Mucosa of rectum (tissue), 2 donors: Measurements from ENCODE around the gene SNX33.
"Not testable (repeated sequence)": the region's sequence is repeated elsewhere in the genome, so short reads cannot be mapped to it uniquely, and the experiment has no call there.

Experiments used
- H3K27ac ChIP-seq, 2 donors: one replicate each; pipeline ENCODE4 v1.7.0; 2013; ENCODE audit warnings: inconsistent platforms in 2 of 2, low read depth in 2 of 2, low read length in 2 of 2
- H3K27me3 ChIP-seq, 2 donors: one replicate each; pipeline ENCODE4 v1.7.0; 2013; ENCODE audit warnings: low read length in 2 of 2; ENCODE audit not compliant: control insufficient read depth in 2 of 2, insufficient read depth in 2 of 2
- H3K36me3 ChIP-seq, 2 donors: one replicate each; pipeline ENCODE4 v1.7.0; 2013; ENCODE audit warnings: low read length in 2 of 2; ENCODE audit not compliant: control insufficient read depth in 2 of 2, insufficient read depth in 2 of 2
- H3K4me1 ChIP-seq, 2 donors: one replicate each; pipeline ENCODE4 v1.7.0; 2013; ENCODE audit warnings: low read length in 2 of 2, mild to moderate bottlenecking in 1 of 2; ENCODE audit not compliant: control insufficient read depth in 2 of 2, insufficient read depth in 2 of 2
- H3K4me3 ChIP-seq, 2 donors: one replicate each; pipeline ENCODE4 v1.7.0; 2013; ENCODE audit warnings: low read length in 2 of 2
- H3K9ac ChIP-seq, 2 donors: one replicate each; pipeline ENCODE4 v1.7.0; 2013; ENCODE audit warnings: low read length in 2 of 2, low read depth in 1 of 2, mild to moderate bottlenecking in 1 of 2
- H3K9me3 ChIP-seq, 2 donors: one replicate each; pipeline ENCODE4 v1.7.0; 2013; ENCODE audit warnings: low read length in 2 of 2; ENCODE audit not compliant: control insufficient read depth in 2 of 2
- donor health status: healthy.
- donor health status: Normal muscosa, but diverticular disease.

SNX33 gene

GRCh38 chr15:75622505-75622904 lies 25.2 kb upstream of the SNX33 start:
- Histone ChIP-seq H3K4me3 (no peak overlapping the region), H3K9me3 (no peaks in the 10 kb centered on the region), H3K27ac (no peak overlapping the region), H3K4me1 (peaks cover 5 to 13% of the 10 kb centered on the region in 2 donors), H3K36me3 (peaks cover 6 to 11% of the 10 kb centered on the region in 2 donors), H3K27me3 (no peaks in the 10 kb centered on the region), H3K9ac (no peak overlapping the region)

- H3K9ac ChIP-seq: peak within 1 kb of the TSS; percentile 93 to 96
Observed at GRCh38 chr15:75625542-75626347, 22.0 kb upstream of the SNX33 start, which contains the start of gene SNUPN. SNUPN (minus strand) TSS chr15:75625725; CDS start chr15:75621051, 4,674 bp downstream.

GRCh38 chr15:75631935-75632334 lies 15.8 kb upstream of the SNX33 start:
- no peaks in the 10 kb centered on the region for H3K9me3 ChIP-seq
- no peak overlapping the region for H3K9ac ChIP-seq
- H3K36me3 ChIP-seq: no peaks in the 10 kb centered on the region
- H3K4me3 ChIP-seq: no peak overlapping the region
- H3K27ac ChIP-seq: no peak overlapping the region
- H3K4me1 ChIP-seq: no peaks in the 10 kb centered on the region
- H3K27me3 ChIP-seq: no peaks in the 10 kb centered on the region

More at GRCh38 chr15:75625542-75626347, 22.0 kb upstream of the SNX33 start, which contains the start of gene SNUPN:
- H3K4me3 ChIP-seq: peak within 1 kb of the TSS; percentile 90 to 99
- no peaks in the 10 kb centered on the region for H3K36me3 ChIP-seq
- H3K9me3 ChIP-seq: no peaks in the 10 kb centered on the region
- H3K4me1 ChIP-seq: peaks cover 5% of the 10 kb centered on the region in 2 donors
- peak within 1 kb of the TSS; percentile 96 to 97 for H3K27ac ChIP-seq
- H3K27me3 ChIP-seq: no peaks in the 10 kb centered on the region

- H3K27ac ChIP-seq, H3K9me3 ChIP-seq, H3K36me3 ChIP-seq, H3K9ac ChIP-seq, H3K4me3 ChIP-seq, H3K27me3 ChIP-seq: not testable (repeated sequence)
- peaks cover 14 to 16% of the 10 kb centered on the region in 2 donors for H3K4me1 ChIP-seq
Observed at GRCh38 chr15:75633922-75634321, 13.8 kb upstream of the SNX33 start.

GRCh38 chr15:75636026-75636425 lies 11.7 kb upstream of the SNX33 start:
- Histone ChIP-seq H3K9me3 (no peaks in the 10 kb centered on the region), H3K36me3 (peaks cover 0 to 5% of the 10 kb centered on the region in 2 donors), H3K4me1 (peaks cover 21 to 22% of the 10 kb centered on the region in 2 donors), H3K4me3 (no peak overlapping the region), H3K27me3 (no peaks in the 10 kb centered on the region), H3K27ac (no peak overlapping the region), H3K9ac (no peak overlapping the region)

GRCh38 chr15:75637245-75638009 lies 10.3 kb upstream of the SNX33 start:
- Histone ChIP-seq H3K4me1 (peaks cover 21 to 22% of the 10 kb centered on the region in 2 donors), H3K9me3 (no peaks in the 10 kb centered on the region), H3K27me3 (no peaks in the 10 kb centered on the region), H3K27ac (no peak overlapping the region), H3K9ac (peak overlapping the region in 1 of 2 donors; percentile 32), H3K36me3 (peaks cover 0 to 5% of the 10 kb centered on the region in 2 donors), H3K4me3 (peak overlapping the region in 1 of 2 donors; percentile 9)

GRCh38 chr15:75639191-75639708 lies 8.5 kb upstream of the SNX33 start:
- H3K27ac ChIP-seq: peak overlapping the region; percentile 96 to 99
- peaks cover 21 to 22% of the 10 kb centered on the region in 2 donors for H3K4me1 ChIP-seq
- H3K9me3 ChIP-seq: no peaks in the 10 kb centered on the region
- H3K36me3 ChIP-seq: peaks cover 0 to 5% of the 10 kb centered on the region in 2 donors
- peak overlapping the region; percentile 94 to 99 for H3K9ac ChIP-seq
- peak overlapping the region; percentile 95 to 97 for H3K4me3 ChIP-seq
- no peaks in the 10 kb centered on the region for H3K27me3 ChIP-seq

- Histone ChIP-seq H3K27me3 (no peaks in the 10 kb centered on the region), H3K36me3 (peaks cover 0 to 5% of the 10 kb centered on the region in 2 donors), H3K9ac (peak within 1 kb of the TSS; percentile 94 to 99), H3K4me3 (peak within 1 kb of the TSS; percentile 95 to 97), H3K9me3 (no peaks in the 10 kb centered on the region), H3K27ac (peak within 1 kb of the TSS; percentile 96 to 99), H3K4me1 (peaks cover 21 to 22% of the 10 kb centered on the region in 2 donors)
Observed at GRCh38 chr15:75639709-75640482, 7.8 kb upstream of the SNX33 start, which contains the start of gene IMP3. IMP3 (minus strand) TSS chr15:75640224; CDS start chr15:75640168, 56 bp downstream.

GRCh38 chr15:75640483-75641178 lies 7.1 kb upstream of the SNX33 start:
- Histone ChIP-seq H3K4me3 (peak overlapping the region; percentile 95 to 97), H3K9ac (peak overlapping the region; percentile 94 to 99), H3K9me3 (no peaks in the 10 kb centered on the region)

More at GRCh38 chr15:75640483-75641178, 7.1 kb upstream of the SNX33 start:
- peak overlapping the region; percentile 96 to 99 for H3K27ac ChIP-seq
- peaks cover 0 to 5% of the 10 kb centered on the region in 2 donors for H3K36me3 ChIP-seq
- peaks cover 21 to 22% of the 10 kb centered on the region in 2 donors for H3K4me1 ChIP-seq
- no peaks in the 10 kb centered on the region for H3K27me3 ChIP-seq
